ENCODE measurements around the gene SORBS2. TPM values are rescaled to one million over a fixed set of nuclear protein-coding genes. Genes with fewer than 3 reads are reported as not detected.

The SORBS2 gene
- total RNA-seq, 4 donors from 2014 or later, result 640 to 1,569 (median 1,016) TPM

- Histone ChIP-seq H3K27ac (peak overlapping the region in 3 of 4 donors; percentile 4 to 37 (median 20)), H3K9me3 (no peaks in the 10 kb centered on the region), H3K4me1 (no peaks in the 10 kb centered on the region), H3K4me3 (no peak overlapping the region), H3K36me3 (no peaks in the 10 kb centered on the region), H3K27me3 (no peaks in the 10 kb centered on the region)
- TF ChIP-seq CTCF (IDR thresholded peaks at IDR 0.05), result no peak
- TF ChIP-seq POLR2AphosphoS5 (IDR thresholded peaks at IDR 0.05), result no peak
- TF ChIP-seq EP300 (IDR thresholded peaks at IDR 0.05), result no peak
- no peak for TF ChIP-seq POLR2A (IDR thresholded peaks at IDR 0.05)
- WGBS, 2 donors (ENCODE audit: low coverage in 1 of 2), result 59 to 77% methylated on average over 12 of the region's 12 CpGs
- no peak for ATAC-seq
These were observed 118.3 kb downstream of the SORBS2 start for GRCh38 chr4:185693548-185694215.

GRCh38 chr4:185689407-185689806 lies 122.6 kb downstream of the SORBS2 start:
- no peak overlapping the region for H3K4me3 ChIP-seq
- 87 to 100% methylated on average over 2 to 7 of the region's 9 CpGs for WGBS, 2 donors (ENCODE audit: low coverage in 1 of 2)
- H3K4me1 ChIP-seq, result peaks cover 0 to 12% (median 0%) of the 10 kb centered on the region in 3 donors
- H3K27ac ChIP-seq, result no peak overlapping the region
- H3K27me3 ChIP-seq, result no peaks in the 10 kb centered on the region
- H3K36me3 ChIP-seq, result no peaks in the 10 kb centered on the region
- ATAC-seq, result no peak
- TF ChIP-seq EP300 (IDR thresholded peaks at IDR 0.05) (no peak), POLR2AphosphoS5 (IDR thresholded peaks at IDR 0.05) (no peak), CTCF (IDR thresholded peaks at IDR 0.05) (no peak), POLR2A (IDR thresholded peaks at IDR 0.05) (no peak)
- no peaks in the 10 kb centered on the region for H3K9me3 ChIP-seq

- WGBS, 2 donors (ENCODE audit: low coverage in 1 of 2), result 74 to 100% methylated on average over 1 of the region's 1 CpG
- Histone ChIP-seq H3K9me3 (no peaks in the 10 kb centered on the region), H3K4me1 (peaks cover 0 to 12% (median 0%) of the 10 kb centered on the region in 3 donors), H3K4me3 (no peak overlapping the region), H3K36me3 (no peaks in the 10 kb centered on the region), H3K27me3 (no peaks in the 10 kb centered on the region), H3K27ac (peak overlapping the region in 3 of 4 donors; percentile 34 to 60 (median 47))
- TF ChIP-seq POLR2A (IDR thresholded peaks at IDR 0.05), result no peak
- ATAC-seq, result no peak
These were observed 126.2 kb downstream of the SORBS2 start for GRCh38 chr4:185685804-185686203.

- no peak for ATAC-seq
- 94% methylated on average over 2 of the region's 2 CpGs for WGBS, 2 donors (ENCODE audit: low coverage in 1 of 2)
These were observed 128.1 kb downstream of the SORBS2 start for GRCh38 chr4:185683896-185684295.

GRCh38 chr4:185683222-185683621 lies 128.8 kb downstream of the SORBS2 start:
- Histone ChIP-seq H3K36me3 (no peaks in the 10 kb centered on the region), H3K27me3 (no peaks in the 10 kb centered on the region), H3K4me3 (no peak overlapping the region), H3K9me3 (no peaks in the 10 kb centered on the region), H3K4me1 (peaks cover 0 to 12% (median 0%) of the 10 kb centered on the region in 3 donors), H3K27ac (no peak overlapping the region)
- TF ChIP-seq POLR2AphosphoS5 (IDR thresholded peaks at IDR 0.05) (no peak), POLR2A (IDR thresholded peaks at IDR 0.05) (no peak), EP300 (IDR thresholded peaks at IDR 0.05) (no peak), CTCF (IDR thresholded peaks at IDR 0.05) (no peak)
- no peak for ATAC-seq
- WGBS, 2 donors (ENCODE audit: low coverage in 1 of 2), result 93 to 96% methylated on average over 10 of the region's 10 CpGs

More at GRCh38 chr4:185683896-185684295, 128.1 kb downstream of the SORBS2 start:
- Histone ChIP-seq H3K27me3 (no peaks in the 10 kb centered on the region), H3K9me3 (no peaks in the 10 kb centered on the region), H3K36me3 (no peaks in the 10 kb centered on the region), H3K4me3 (no peak overlapping the region), H3K4me1 (peaks cover 0 to 12% (median 0%) of the 10 kb centered on the region in 3 donors), H3K27ac (no peak overlapping the region)
- no peak for TF ChIP-seq EP300 (IDR thresholded peaks at IDR 0.05)
- no peak for TF ChIP-seq POLR2A (IDR thresholded peaks at IDR 0.05)
- TF ChIP-seq POLR2AphosphoS5 (IDR thresholded peaks at IDR 0.05), result no peak
- TF ChIP-seq CTCF (IDR thresholded peaks at IDR 0.05), result no peak

All from gastroesophageal sphincter (tissue), 4 donors.